HL-60 (cell line): ENCODE data around the gene KLHDC4.

Experiments
- DNase-seq, 2 experiments: peaks; one replicate each; pipeline ENCODE4 v3.0.0-alpha.2; 2010 to 2020; ENCODE audit warnings: low read depth in 1 of 2, low spot score in 1 of 2
- H3K27ac ChIP-seq: fragments of 250-450 bp; sonication (Bioruptor Pico); replicated peaks from 2 replicates; pipeline ENCODE4 v1.5.1; 2020; ENCODE audit warnings: mild to moderate bottlenecking, moderate library complexity
- H3K27me3 ChIP-seq: fragments of 250-450 bp; sonication (Bioruptor Pico); 2 replicates; pipeline ENCODE4 v1.5.1; 2021; ENCODE audit warnings: mild to moderate bottlenecking, moderate library complexity; ENCODE audit not compliant: insufficient read depth, poor library complexity, severe bottlenecking
- H3K4me3 ChIP-seq: replicated peaks from 2 replicates; pipeline ENCODE4 v1.5.1; 2011; ENCODE audit warnings: mild to moderate bottlenecking, control low read depth, low read length; ENCODE audit not compliant: insufficient read depth
- GABPA ChIP-seq: IDR thresholded peaks from 2 replicates; pipeline ENCODE4 v1.6.1; 2012; ENCODE audit warnings: low read depth
- POLR2AphosphoS5 ChIP-seq: IDR thresholded peaks from 2 replicates; pipeline ENCODE4 v1.6.1; 2012; ENCODE audit warnings: low read depth
- REST ChIP-seq: IDR thresholded peaks from 2 replicates; pipeline ENCODE4 v1.6.1; 2012; ENCODE audit warnings: low read depth; ENCODE audit not compliant: insufficient replicate concordance
- SPI1 ChIP-seq: IDR thresholded peaks from 2 replicates; pipeline ENCODE4 v1.6.1; 2012; ENCODE audit warnings: low read depth, mild to moderate bottlenecking, borderline replicate concordance
- TF ChIP-seq, protein P1 (sequence below): IDR thresholded peaks from one replicate; pipeline ENCODE4 v1.5.1; 2011; ENCODE audit warnings: low read length, control low read depth, inconsistent platforms; ENCODE audit not compliant: insufficient read depth

The KLHDC4 gene

GRCh38 chr16:87658564-87659225 is 107.1 kb downstream of the KLHDC4 start:
- no peak for DNase-seq
- TF ChIP-seq REST (no peak), SPI1 (no peak), GABPA (no peak), POLR2AphosphoS5 (no peak)
- TF ChIP-seq, protein P1, sequence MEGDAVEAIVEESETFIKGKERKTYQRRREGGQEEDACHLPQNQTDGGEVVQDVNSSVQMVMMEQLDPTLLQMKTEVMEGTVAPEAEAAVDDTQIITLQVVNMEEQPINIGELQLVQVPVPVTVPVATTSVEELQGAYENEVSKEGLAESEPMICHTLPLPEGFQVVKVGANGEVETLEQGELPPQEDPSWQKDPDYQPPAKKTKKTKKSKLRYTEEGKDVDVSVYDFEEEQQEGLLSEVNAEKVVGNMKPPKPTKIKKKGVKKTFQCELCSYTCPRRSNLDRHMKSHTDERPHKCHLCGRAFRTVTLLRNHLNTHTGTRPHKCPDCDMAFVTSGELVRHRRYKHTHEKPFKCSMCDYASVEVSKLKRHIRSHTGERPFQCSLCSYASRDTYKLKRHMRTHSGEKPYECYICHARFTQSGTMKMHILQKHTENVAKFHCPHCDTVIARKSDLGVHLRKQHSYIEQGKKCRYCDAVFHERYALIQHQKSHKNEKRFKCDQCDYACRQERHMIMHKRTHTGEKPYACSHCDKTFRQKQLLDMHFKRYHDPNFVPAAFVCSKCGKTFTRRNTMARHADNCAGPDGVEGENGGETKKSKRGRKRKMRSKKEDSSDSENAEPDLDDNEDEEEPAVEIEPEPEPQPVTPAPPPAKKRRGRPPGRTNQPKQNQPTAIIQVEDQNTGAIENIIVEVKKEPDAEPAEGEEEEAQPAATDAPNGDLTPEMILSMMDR, result no peak
- Histone ChIP-seq H3K27ac (no peak overlapping the region), H3K27me3 (no peaks in the 10 kb centered on the region), H3K4me3 (no peak overlapping the region)
